Fibroblast of the aortic adventitia (primary cell): ENCODE measurements around the gene C16orf96. TPM values are rescaled to one million over a fixed set of nuclear protein-coding genes. Genes with fewer than 3 reads are reported as not detected.

Experiments used
- DNase-seq: peaks from one replicate; pipeline ENCODE4 v3.0.0-alpha.2; 2010; ENCODE audit warnings: low read depth
- H3K4me3 ChIP-seq: 2 replicates; pipeline ENCODE4 v1.5.1; 2011; ENCODE audit warnings: low read depth, mild to moderate bottlenecking, control low read depth, low read length, moderate library complexity
- total RNA-seq: library from RNA; depleted of rRNA; stranded (reverse); fragments of >200 nt; gene quantifications from 2 replicates; pipeline ENCODE4 v1.2.3, GENCODE V29; 2012; ENCODE audit warnings: low replicate concordance
- TF ChIP-seq, protein P1 (sequence below): IDR thresholded peaks from 2 replicates; pipeline ENCODE4 v1.5.1; 2011; ENCODE audit warnings: mild to moderate bottlenecking, low read length, control low read depth, inconsistent platforms; ENCODE audit not compliant: insufficient read depth

C16orf96 gene
- total RNA-seq, 1 donor: under 0.01 TPM

DNA sequence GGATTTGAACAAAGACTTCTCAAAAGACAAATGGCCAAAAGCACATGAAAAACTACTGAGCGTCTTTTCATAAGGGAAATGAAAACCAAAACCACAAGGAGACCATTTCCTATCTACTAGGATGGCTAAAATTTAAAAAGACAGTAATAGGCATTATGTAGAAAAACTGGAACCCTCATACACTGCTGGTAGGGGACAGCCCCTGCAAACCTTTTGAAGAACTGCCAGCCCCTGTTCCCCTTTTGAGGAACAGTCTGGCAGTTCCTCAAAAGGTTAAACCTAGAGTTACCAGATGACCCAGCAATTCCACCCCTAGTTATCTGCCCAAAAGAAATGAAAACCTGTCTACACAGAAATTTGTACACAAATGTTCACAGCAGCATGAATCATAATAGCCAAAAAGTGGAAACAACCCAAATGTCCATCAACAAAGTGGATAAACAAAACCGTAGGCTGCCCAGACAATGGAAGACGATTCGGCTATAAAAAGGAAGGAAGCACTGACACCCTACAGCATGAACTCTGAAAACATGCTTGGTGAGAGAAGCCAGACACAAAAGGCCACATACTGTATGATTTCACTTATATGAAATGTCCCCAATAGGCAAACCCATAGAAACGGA is 40.4 kb upstream of the C16orf96 start:
- no peak overlapping the region for H3K4me3 ChIP-seq
- DNase-seq: peak; percentile 41
- TF ChIP-seq, protein P1, sequence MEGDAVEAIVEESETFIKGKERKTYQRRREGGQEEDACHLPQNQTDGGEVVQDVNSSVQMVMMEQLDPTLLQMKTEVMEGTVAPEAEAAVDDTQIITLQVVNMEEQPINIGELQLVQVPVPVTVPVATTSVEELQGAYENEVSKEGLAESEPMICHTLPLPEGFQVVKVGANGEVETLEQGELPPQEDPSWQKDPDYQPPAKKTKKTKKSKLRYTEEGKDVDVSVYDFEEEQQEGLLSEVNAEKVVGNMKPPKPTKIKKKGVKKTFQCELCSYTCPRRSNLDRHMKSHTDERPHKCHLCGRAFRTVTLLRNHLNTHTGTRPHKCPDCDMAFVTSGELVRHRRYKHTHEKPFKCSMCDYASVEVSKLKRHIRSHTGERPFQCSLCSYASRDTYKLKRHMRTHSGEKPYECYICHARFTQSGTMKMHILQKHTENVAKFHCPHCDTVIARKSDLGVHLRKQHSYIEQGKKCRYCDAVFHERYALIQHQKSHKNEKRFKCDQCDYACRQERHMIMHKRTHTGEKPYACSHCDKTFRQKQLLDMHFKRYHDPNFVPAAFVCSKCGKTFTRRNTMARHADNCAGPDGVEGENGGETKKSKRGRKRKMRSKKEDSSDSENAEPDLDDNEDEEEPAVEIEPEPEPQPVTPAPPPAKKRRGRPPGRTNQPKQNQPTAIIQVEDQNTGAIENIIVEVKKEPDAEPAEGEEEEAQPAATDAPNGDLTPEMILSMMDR: no peak

DNA sequence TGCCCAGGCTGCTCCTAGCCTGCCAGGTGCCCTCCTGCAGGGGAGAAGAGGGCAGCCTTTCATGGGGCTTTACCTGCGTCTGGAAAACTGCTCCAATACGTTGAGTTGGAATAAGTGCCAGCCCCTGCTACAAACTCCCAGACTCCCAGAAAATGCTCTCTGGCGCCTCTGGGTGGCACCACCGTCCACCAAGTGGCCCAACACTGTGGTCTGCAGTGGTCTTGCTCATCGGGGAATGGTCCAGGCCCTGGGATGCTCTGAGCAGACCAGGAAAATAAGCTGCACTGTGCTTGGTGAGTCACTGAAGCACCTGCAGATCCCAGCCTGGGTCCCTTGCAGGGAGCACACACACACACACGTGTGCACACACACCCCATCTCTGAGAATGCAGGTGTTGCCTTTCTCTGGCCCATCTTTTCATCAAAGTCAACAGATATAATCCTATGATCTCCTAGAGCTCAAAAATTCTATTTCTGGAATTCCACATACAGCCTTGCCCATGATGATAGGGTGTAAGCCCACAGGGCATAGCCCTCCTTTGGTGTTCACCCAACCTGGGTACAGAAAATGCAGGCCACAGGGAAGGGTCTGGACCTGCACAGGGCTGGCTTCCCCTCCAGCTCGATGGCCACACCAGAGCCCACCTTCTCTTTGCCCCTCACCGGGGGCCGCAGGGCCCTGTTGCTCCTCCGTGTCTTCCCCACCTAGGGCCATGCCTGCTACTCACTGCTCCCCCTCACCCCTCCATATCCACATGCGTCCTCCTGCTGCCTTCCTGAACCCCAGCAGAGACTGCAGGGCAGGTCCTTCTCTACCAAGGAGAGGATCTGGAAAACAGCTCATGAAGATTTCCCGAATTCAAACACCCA is 38.1 kb upstream of the C16orf96 start:
- DNase-seq: peak; percentile 32
- no peak overlapping the region for H3K4me3 ChIP-seq
- TF ChIP-seq, protein P1: peak; percentile 62

DNA sequence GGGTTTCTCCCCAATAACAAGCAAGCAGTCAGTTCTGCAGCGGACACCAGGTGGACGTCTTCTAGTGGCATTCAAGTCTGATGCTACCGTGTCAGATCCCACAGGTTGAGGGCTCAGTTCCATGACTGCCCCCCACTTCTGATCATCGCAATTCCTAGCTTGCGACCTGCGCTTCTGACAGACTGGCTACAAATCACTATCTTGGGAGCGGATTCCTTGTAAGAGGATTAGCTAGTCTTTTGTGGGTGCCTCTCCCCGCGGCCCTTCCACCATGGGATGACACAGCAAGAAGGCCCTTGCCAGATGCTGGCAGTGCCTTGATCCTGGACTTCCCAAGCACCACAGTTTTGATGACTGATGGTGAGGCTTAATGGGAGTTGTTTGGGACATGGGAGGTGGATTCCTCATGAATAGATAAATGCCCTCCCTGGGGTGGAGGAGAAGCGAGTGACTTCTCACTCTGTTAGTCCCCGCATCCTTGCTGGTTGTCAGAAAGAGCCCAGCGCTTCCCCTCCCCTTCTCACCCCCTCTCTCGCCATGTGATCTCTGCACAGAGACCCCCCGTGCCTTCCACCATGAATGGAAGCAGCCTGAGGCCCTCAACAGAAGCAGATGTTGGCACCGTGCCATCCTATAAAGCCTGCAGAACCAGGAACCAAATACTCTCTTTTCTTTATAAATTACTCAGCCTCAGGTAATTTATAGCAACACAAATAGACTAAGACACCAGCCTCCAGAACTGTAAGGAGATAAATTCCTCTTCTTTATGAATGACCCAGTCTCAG is 36.7 kb upstream of the C16orf96 start:
- TF ChIP-seq, protein P1: no peak
- no peak for DNase-seq
- H3K4me3 ChIP-seq: no peak overlapping the region

DNA sequence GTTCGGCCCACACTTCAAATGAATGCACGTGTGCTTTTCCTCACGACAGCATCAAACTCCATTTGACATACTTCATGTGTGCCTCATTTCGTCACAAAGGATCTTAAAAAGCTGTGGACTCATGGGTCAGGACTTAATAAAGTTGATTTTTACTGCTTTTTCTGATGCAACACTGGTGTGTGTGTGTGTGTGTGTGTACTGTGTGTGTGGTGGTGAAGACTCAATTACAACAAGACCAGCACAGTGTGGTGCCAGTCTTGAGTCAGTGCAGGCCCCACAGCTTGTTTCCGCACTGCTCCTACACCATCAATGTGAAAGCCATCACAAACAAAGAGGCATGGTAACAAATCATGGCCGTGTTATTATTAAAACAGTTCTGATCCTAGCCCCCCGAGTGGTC is 35.2 kb upstream of the C16orf96 start:
- TF ChIP-seq, protein P1: no peak
- no peak overlapping the region for H3K4me3 ChIP-seq
- DNase-seq: no peak

DNA sequence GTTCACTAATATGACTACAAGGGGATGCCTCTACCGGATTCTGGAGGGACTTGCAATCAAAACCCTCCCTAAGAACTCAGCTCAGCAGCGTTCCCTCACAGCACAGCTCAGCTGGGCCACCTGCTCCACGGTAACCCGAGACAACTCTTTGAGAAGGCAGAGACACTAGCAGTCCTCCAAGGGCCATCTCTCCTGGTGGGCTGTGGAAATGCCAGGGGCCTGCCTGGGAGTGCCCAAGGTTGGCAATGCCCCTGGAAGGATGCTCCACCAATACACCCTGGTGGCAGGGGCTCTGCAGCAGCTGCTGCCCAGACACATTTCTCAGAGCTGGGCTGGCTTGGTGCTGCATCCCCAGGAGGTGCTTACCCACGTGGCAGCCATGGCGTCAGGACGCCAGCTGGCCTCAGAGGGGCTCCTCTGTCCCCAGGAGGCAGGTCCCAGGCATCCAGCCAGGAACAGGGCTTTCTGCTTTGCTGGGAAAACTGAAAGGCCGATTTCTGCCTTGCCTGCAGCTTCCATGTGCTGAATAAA is 34.0 kb upstream of the C16orf96 start:
- no peak for DNase-seq
- no peak overlapping the region for H3K4me3 ChIP-seq
- TF ChIP-seq, protein P1: no peak

DNA sequence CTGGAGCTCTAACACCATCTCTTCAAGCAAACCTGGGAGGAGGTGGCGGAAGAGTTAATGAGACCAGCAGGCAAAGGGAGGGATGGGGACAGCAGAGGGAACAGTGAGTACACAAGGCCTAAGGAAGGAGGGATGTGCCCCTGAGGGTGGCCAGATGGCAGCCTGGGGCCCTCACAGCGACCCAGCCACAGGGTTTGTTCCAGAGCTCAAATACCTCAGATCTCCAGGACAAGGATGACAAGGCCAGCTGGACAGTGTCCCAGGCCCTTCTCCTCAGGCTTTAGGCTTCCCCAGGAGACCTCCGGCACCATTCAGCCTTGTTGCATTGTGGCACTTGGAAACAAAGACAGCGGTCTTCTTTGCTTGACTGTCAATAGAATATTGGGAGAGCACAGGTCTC is 32.5 kb upstream of the C16orf96 start:
- H3K4me3 ChIP-seq: no peak overlapping the region
- TF ChIP-seq, protein P1: no peak
- DNase-seq: no peak
